ENCODE measurements around the gene PLOD3. TPM values are rescaled to one million over a fixed set of nuclear protein-coding genes. Genes with fewer than 3 reads are reported as not detected.

PLOD3 gene
- total RNA-seq, 1 donor from 2014 or later: 31.2 TPM

GRCh38 chr7:101238226-101239182, 21.1 kb upstream of the PLOD3 start:
- no peak for DNase-seq

- DNase-seq: peak; percentile 65
Measured at GRCh38 chr7:101237206-101238067, 20.1 kb upstream of the PLOD3 start, which contains the start of gene CLDN15. Gene CLDN15 (minus strand): TSS chr7:101237802. CDS start chr7:101237581, 221 bp downstream.

DNA sequence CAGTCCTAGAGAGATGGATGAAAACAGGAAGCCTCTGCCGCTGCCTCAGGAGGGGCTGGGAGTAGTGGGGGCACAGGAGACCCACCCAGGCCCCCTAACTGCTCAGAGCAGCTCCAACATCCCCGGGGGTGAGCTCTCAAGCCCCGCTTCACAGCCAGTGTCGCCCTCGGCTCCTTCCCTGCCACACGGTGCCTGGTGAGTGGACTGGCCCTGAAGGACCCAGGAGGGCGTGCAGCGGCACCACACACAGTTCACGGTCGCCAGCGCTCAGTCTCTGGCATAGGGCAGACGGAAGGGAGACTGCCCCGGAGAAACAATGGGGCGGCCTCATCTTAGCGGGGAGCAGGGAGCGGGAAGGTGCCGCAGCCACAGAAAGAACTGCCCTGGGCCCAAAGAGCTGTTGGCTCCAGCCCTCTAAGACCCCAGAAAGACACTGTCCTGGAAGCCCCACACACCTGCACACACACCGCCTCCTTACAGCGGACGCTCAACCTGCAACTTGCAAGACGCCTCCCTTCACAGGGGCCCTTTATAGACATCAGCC, 19.0 kb upstream of the PLOD3 start:
- DNase-seq: no peak

DNA sequence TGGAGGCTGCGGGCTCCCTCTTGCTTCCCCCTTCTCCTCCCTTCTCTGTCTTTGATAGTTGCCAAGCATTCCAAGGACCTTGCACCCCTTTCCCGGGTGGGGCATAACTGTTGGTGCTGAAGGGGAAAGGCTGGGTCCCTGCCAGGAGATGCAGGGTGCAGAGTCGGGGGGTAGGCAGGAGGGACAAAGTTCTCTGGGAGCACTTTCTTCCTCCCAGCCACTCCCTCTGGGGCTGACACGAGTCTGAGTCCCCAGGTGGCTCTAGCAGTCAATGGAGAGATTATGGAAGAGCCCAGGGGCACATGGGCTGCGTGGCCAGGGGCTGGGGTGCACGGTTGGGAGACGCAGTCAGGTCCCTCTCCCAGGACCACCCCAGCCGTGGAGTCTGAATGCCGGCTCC, 18.1 kb upstream of the PLOD3 start:
- no peak for DNase-seq

DNA sequence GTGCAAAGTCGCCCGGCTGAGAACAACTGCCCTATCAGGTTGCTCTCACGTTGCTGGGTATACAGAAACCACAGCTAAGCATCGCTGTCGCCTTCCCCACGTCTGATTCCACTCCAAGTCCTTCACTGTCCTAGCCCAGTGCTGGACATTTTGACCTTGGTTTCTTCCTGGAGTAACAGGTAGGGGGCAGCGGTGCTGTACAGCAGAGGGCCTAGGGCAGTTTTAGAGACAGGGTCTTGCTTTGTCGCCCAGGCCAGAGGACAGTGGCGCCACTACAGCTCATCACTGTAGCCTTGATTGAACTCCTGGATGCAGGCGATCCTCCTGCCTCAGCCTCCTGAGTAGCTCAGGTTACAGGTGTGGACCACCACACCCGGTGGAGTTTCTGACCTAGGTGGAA, 17.7 kb upstream of the PLOD3 start:
- DNase-seq: no peak

GRCh38 chr7:101234636-101235035, 17.3 kb upstream of the PLOD3 start:
- no peak for DNase-seq

DNA sequence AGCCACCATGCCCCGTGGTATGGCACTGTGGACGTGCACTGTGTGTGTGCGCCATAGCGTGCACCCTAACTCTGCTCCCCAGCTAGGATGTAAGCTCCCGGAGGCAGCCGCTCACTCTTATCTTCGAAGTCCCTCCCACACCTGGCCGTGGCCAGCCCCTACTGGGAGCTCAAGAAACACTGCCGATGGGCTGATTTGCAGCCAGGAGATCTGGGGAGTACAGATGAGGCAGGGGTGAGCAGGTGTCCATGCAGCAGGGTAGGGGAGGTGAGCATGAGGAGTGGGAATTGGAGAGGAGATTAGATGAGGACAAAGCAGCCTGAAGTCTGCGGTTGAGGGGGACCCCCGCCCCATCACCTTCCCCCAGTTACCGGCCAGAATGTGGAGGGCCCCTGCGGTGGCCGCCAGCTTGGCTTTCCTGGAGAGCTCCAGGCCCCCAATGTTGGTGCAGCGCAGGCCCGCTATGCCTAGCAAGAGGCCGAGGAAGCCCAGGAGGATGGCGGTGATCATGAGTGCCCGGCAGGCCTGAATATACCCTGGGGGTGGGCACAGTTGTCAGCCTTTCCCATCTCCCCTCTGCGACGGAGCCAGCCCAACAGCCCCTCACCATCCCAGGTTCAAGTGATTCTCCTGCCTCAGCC, 16.6 kb upstream of the PLOD3 start:
- DNase-seq: no peak

DNA sequence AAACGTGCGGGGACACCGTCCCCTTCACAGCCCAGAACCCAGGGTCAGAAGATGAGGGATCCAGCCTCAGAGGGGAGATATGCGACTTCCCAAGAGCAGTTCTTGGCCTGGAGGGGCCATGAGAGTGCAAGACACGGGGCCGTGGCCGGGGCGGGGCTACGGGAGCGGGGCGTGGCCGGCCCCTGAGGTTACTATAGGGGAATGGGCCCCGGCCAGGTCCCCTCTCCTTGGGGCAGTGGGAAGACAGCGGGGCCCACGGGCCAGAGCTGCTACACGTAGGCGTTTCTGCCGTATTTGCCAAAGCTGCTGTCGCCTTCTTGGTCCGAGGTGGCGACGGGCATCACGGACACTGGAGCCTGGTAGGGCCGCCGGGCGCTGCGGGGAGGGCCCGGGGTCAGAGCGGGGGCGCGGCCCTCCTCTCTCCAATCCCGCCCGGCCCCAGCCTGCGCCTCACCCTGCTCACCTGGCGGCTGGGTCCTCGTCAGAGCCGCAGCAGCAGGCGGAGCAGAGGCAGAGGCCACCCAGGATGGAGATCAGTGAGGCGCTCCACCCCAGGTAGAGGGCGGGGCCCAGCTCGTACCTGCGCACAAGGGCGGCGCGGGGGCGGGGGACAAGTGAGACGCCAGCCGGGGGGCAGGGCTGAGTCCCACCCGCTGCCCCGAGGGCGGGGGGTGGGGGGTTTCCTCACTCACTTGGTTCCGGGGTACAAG, 14.9 kb upstream of the PLOD3 start:
- DNase-seq: no peak

DNA sequence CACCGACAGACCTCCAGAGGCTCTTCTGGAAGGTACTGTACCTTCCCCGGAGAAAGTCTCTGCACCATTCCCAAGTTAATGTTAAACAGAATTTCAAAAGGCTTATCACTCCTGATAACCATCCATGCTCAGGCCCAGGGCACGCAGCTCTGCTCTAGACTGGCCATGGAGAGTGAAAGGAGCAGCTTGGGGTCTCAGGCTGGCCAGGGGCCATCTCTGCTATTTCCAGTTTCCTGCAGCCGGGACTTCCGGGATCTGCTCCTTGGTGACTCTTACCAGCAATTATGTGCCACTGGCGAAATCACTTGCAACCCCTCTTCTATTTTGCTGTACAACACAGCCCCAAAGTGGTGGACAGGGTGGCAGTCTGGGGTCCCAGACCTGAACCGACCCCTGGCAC, 14.3 kb upstream of the PLOD3 start:
- DNase-seq: no peak

GRCh38 chr7:101226721-101227120, 9.3 kb upstream of the PLOD3 start:
- DNase-seq: peak; percentile 57

GRCh38 chr7:101225650-101226049, 8.3 kb upstream of the PLOD3 start:
- no peak for DNase-seq

DNA sequence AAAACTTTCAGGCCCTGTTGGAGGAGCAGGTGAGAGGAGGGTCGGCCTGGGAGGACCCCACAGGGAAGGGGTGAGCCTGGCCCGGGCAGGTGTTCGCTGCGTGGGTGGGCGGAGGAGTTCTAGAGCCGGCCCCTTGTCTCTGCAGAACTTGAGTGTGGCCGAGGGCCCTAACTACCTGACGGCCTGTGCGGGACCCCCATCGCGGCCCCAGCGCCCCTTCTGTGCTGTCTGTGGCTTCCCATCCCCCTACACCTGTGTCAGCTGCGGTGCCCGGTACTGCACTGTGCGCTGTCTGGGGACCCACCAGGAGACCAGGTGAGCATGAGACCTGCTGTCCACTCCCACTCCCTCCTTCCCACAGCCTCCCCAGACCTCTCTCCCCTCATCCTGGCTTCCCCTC, 6.1 kb upstream of the PLOD3 start:
- DNase-seq: no peak

- no peak for DNase-seq
Measured at GRCh38 chr7:101222275-101222830, 5.0 kb upstream of the PLOD3 start.

- DNase-seq: no peak
Measured at GRCh38 chr7:101220295-101220694, 2.9 kb upstream of the PLOD3 start.

- no peak for DNase-seq
Measured at GRCh38 chr7:101218236-101219125, 1.1 kb upstream of the PLOD3 start.

DNA sequence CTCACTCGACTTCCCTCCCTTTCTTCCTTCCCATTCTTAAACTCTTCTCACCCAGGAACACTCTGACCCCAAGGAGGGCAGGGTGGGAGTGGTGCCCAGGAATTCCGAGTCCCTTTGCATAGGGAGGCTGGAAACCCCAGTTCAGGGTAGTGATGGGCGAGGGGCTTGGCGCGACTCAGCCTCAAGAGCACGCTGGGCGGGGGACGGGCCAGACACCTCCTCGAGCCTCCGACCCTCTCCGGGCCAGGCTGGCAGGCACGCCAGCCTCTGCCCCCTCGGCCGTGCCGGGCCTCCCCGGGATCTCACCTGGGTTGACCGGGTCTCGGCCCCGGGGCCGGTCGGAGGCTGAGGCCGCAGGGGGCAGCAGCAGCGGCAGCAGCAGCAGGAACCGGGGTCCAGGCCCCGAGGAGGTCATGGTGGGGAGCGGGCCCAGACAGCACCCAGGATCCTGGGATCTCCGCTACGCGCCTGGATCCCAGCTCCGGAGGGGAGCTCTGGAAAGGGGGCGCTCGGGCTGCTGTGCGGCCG, 457 bp downstream of the PLOD3 start:
- no peak for DNase-seq

GRCh38 chr7:101216001-101216859, 1.2 kb downstream of the PLOD3 start:
- DNase-seq: no peak

GRCh38 chr7:101212014-101212413, 5.4 kb downstream of the PLOD3 start:
- DNase-seq: no peak

DNA sequence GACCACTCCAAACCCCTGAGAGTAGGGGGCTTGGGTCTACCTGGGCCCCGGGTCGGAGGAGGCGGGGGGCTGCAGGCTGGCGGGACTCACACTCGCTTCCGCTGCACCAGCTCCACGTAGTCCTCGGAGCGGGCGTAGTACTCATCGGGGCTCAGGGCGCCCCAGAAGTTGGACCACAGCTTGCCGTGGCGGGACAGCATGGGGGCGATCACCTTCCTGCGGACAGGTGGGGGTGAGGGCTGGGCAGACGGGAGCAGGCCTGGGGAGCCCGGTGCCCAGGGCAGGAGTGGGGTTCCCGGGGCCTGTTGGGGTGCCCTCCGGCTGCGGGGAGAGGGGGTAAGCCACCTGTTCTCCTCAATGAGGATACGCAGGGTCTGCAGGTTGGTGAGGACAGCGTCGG, 5.9 kb downstream of the PLOD3 start:
- no peak for DNase-seq
